Measurements from ENCODE around the gene ACTR3C. TPM values are rescaled to one million over a fixed set of nuclear protein-coding genes. Genes with fewer than 3 reads are reported as not detected.

The ACTR3C gene
- total and polyA plus RNA-seq, 2 donors (not counting 1 experiment from before 2014, with no cell fraction given) = 4.0 to 20.7 TPM

GRCh38 chr7:150346922-150347321 lies 23.6 kb upstream of the ACTR3C start:
- no peaks in the 10 kb centered on the region for H3K4me1 ChIP-seq (ENCODE audit: control insufficient read depth in 2 of 2, insufficient read depth in 2 of 2, low read length in 2 of 2)
- ChIA-PET CTCF (interaction anchor here (0.8 kb wide), 1 partner anchor 9 kb away, joined by 4 read pairs; no protein-coding TSS in a partner anchor), POLR2A (interaction anchor here (0.9 kb wide), 1 partner anchor 17 kb away, joined by 5 read pairs; no protein-coding TSS in a partner anchor)
- TF ChIP-seq EZH2 (IDR thresholded peaks at IDR 0.05; ENCODE audit: borderline replicate concordance, insufficient read depth, low read depth, low read length, poor library complexity, severe bottlenecking) (no peak), CTCF (IDR thresholded peaks at IDR 0.05) (no peak)
- peaks cover 4% of the 10 kb centered on the region for H3K9me3 Mint-ChIP-seq (ENCODE audit: insufficient read depth)
- H3K27ac Mint-ChIP-seq = no peak overlapping the region
- no peak overlapping the region for H3K4me2 ChIP-seq (replicated peaks; ENCODE audit: low read depth, low read length, poor library complexity, severe bottlenecking)
- DNase-seq = no peak
- H3K79me2 ChIP-seq (ENCODE audit: control insufficient read depth, insufficient read depth, low read length) = no peaks in the 10 kb centered on the region
- intact Hi-C loops (cut with micrococcal nuclease) = no loop called here
- no peak overlapping the region for H2AFZ ChIP-seq (ENCODE audit: insufficient read depth, low read depth, low read length, poor library complexity, severe bottlenecking)
- WGBS (ENCODE audit: insufficient coverage) = 88% methylated on average over 4 of the region's 5 CpGs
- peaks cover 0 to 8% (median 8%) of the 10 kb centered on the region in 3 donors for H3K9me3 ChIP-seq (ENCODE audit: control extremely low read depth in 1 of 3, control insufficient read depth in 2 of 3, insufficient read depth in 1 of 3, low read length in 2 of 3)
- no peaks in the 10 kb centered on the region for H3K36me3 ChIP-seq (replicated peaks in 1 of 2; ENCODE audit: control extremely low read depth in 1 of 2, control insufficient read depth in 1 of 2, extremely low read depth in 1 of 2, insufficient read depth in 2 of 2, low read length in 1 of 2)
- H3K4me3 Mint-ChIP-seq = no peak overlapping the region
- no peak for ATAC-seq (ENCODE audit: low read depth)
- H3K4me1 Mint-ChIP-seq = peaks cover 4% of the 10 kb centered on the region
- no peak overlapping the region for H3K4me3 ChIP-seq (ENCODE audit: control extremely low read depth in 1 of 5, extremely low read depth in 1 of 5, insufficient read depth in 1 of 5, low read depth in 2 of 5, low read length in 4 of 5)
- H3K9ac ChIP-seq (ENCODE audit: low read length) = no peak overlapping the region
- H3K27ac ChIP-seq (ENCODE audit: low read length in 2 of 2) = no peak overlapping the region
- H3K27me3 Mint-ChIP-seq = peaks cover 29% of the 10 kb centered on the region
- H4K20me1 ChIP-seq (ENCODE audit: control insufficient read depth, insufficient read depth, low read length, poor library complexity, severe bottlenecking) = no peaks in the 10 kb centered on the region
- H3K27me3 ChIP-seq (replicated peaks in 1 of 4; ENCODE audit: control extremely low read depth in 1 of 4, control insufficient read depth in 3 of 4, insufficient read depth in 4 of 4, low read length in 3 of 4) = peaks cover 0 to 16% (median 2%) of the 10 kb centered on the region in 4 experiments

- no peak overlapping the region for H3K27ac Mint-ChIP-seq
- POLR2A ChIA-PET = no interaction called here
Measured at GRCh38 chr7:150345012-150345411, 21.7 kb upstream of the ACTR3C start.

More at GRCh38 chr7:150345012-150345411, 21.7 kb upstream of the ACTR3C start:
- DNase-seq = no peak
- Histone ChIP-seq H3K27ac (ENCODE audit: low read length in 2 of 2) (no peak overlapping the region), H3K36me3 (replicated peaks in 1 of 2; ENCODE audit: control extremely low read depth in 1 of 2, control insufficient read depth in 1 of 2, extremely low read depth in 1 of 2, insufficient read depth in 2 of 2, low read length in 1 of 2) (no peaks in the 10 kb centered on the region), H3K4me1 (ENCODE audit: control insufficient read depth in 2 of 2, insufficient read depth in 2 of 2, low read length in 2 of 2) (peaks cover 10 to 13% of the 10 kb centered on the region in 2 donors), H3K9ac (ENCODE audit: low read length) (no peak overlapping the region), H3K27me3 (replicated peaks in 1 of 4; ENCODE audit: control extremely low read depth in 1 of 4, control insufficient read depth in 3 of 4, insufficient read depth in 4 of 4, low read length in 3 of 4) (peaks cover 0 to 26% (median 9%) of the 10 kb centered on the region in 4 experiments), H3K9me3 (ENCODE audit: control extremely low read depth in 1 of 3, control insufficient read depth in 2 of 3, insufficient read depth in 1 of 3, low read length in 2 of 3) (peaks cover 0 to 11% (median 8%) of the 10 kb centered on the region in 3 donors), H2AFZ (ENCODE audit: insufficient read depth, low read depth, low read length, poor library complexity, severe bottlenecking) (no peak overlapping the region), H4K20me1 (ENCODE audit: control insufficient read depth, insufficient read depth, low read length, poor library complexity, severe bottlenecking) (no peaks in the 10 kb centered on the region), H3K4me2 (replicated peaks; ENCODE audit: low read depth, low read length, poor library complexity, severe bottlenecking) (no peak overlapping the region), H3K79me2 (ENCODE audit: control insufficient read depth, insufficient read depth, low read length) (no peaks in the 10 kb centered on the region), H3K4me3 (ENCODE audit: control extremely low read depth in 1 of 5, extremely low read depth in 1 of 5, insufficient read depth in 1 of 5, low read depth in 2 of 5, low read length in 4 of 5) (no peak overlapping the region)
- Mint-ChIP-seq H3K27me3 (peaks cover 37% of the 10 kb centered on the region), H3K4me3 (no peak overlapping the region), H3K9me3 (ENCODE audit: insufficient read depth) (peaks cover 4% of the 10 kb centered on the region), H3K4me1 (peaks cover 11% of the 10 kb centered on the region)
- no CpG with 5 or more reads among the region's 1 CpG for WGBS (ENCODE audit: insufficient coverage)
- intact Hi-C loops (cut with micrococcal nuclease) = no loop called here
- no peak for ATAC-seq (ENCODE audit: low read depth)
- no peak for TF ChIP-seq EZH2 (IDR thresholded peaks at IDR 0.05; ENCODE audit: borderline replicate concordance, insufficient read depth, low read depth, low read length, poor library complexity, severe bottlenecking)
- no peak for TF ChIP-seq CTCF (IDR thresholded peaks at IDR 0.05)
- CTCF ChIA-PET = interaction anchor here (0.7 to 2.1 kb wide), 2 partner anchors 8 to 1158 kb away, joined by 4 to 8 read pairs; no protein-coding TSS in a partner anchor
